Activated CD8-positive, alpha-beta memory T cell treated with anti-CD3 and anti-CD28 coated beads for 36 hours (primary cell): ENCODE data around the gene MAEA. TPM values are rescaled to one million over a fixed set of nuclear protein-coding genes. Genes with fewer than 3 reads are reported as not detected.

Source experiments
- CTCF ChIA-PET: fragments of 350-600 bp; sonication (Branson Sonifier 250); formaldehyde crosslinking; loops from one replicate; lab custom pipeline; 2021; ENCODE audit warnings: antibody characterized with exemption; lab: Charles Lee
- POLR2A ChIA-PET: fragments of 350-600 bp; sonication (Branson Sonifier 250); formaldehyde crosslinking; loops from one replicate; lab custom pipeline; 2021; ENCODE audit warnings: antibody characterized with exemption; lab: Charles Lee
- total RNA-seq, 2 experiments: library from RNA; stranded (reverse); gene quantifications; one replicate each; pipeline ENCODE4 v1.2.3, GENCODE V29; 2021

MAEA gene
- total RNA-seq, 2 experiments from 2014 or later = 54.6 to 57.2 TPM

GRCh38 chr4:1337951-1338751 lies 48.5 kb downstream of the MAEA start:
- CTCF ChIA-PET = interaction anchor here (0.6 kb wide), 2 partner anchors 56 to 370 kb away, joined by 3 read pairs; no protein-coding TSS in a partner anchor
- POLR2A ChIA-PET = no interaction called here

GRCh38 chr4:1338752-1339414 lies 49.2 kb downstream of the MAEA start:
- POLR2A ChIA-PET = no interaction called here
- CTCF ChIA-PET = interaction anchor here (0.6 kb wide), 1 partner anchor 56 kb away, joined by 3 read pairs; no protein-coding TSS in a partner anchor

GRCh38 chr4:1339489-1339888 lies 49.8 kb downstream of the MAEA start:
- POLR2A ChIA-PET = no interaction called here
- CTCF ChIA-PET = no interaction called here

GRCh38 chr4:1340181-1340747 lies 50.6 kb downstream of the MAEA start:
- CTCF ChIA-PET = no interaction called here
- POLR2A ChIA-PET = interaction anchor here (0.6 kb wide), 1 partner anchor 973 kb away, joined by 3 read pairs; no protein-coding TSS in a partner anchor

DNA sequence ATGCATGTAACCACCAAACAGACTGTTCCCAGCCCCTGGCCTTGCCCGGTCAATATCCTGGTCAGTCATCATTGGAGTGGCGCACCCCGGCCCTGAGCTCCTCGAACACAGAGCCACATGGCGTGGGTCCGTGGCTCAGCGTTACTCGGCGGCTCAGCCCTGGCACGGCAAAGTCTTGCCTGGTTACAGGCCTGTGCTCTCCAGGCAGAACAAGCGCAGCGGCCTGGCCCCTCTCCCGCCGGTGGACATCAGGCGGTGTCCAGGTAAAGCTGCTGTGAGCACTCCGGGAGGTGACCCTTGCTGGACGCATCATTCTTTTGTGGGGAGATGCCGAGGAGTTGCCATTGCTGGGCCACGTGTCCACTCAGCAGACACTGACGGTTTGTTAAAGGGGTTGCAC lies 51.2 kb downstream of the MAEA start:
- ChIA-PET POLR2A (no interaction called here), CTCF (no interaction called here)

DNA sequence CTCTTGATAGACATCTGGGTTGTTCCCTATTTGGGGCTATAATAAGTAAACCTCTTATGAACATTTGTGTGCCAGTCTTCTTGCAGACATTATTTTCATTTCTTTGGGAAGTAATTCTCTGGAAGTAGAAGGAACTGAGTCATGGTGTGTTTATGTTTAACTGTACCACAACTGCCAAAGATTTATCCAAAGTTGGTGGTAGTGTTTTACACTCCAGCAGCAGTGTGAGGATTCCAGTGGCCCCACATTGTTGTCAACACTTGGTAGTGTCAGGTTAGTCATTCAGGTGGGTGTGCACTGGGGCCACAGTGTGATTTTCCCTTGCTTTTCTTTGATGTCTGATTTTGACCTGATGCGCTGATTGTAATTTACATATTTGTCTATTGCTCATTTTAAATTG lies 52.3 kb downstream of the MAEA start:
- ChIA-PET POLR2A (no interaction called here), CTCF (no interaction called here)

- POLR2A ChIA-PET = no interaction called here
- CTCF ChIA-PET = interaction anchor here (0.7 to 2.3 kb wide), 4 partner anchors 55 to 679 kb away, joined by 3 to 6 read pairs (median 5); no protein-coding TSS in a partner anchor
Measured at GRCh38 chr4:1344696-1345095, 55.0 kb downstream of the MAEA start.

DNA sequence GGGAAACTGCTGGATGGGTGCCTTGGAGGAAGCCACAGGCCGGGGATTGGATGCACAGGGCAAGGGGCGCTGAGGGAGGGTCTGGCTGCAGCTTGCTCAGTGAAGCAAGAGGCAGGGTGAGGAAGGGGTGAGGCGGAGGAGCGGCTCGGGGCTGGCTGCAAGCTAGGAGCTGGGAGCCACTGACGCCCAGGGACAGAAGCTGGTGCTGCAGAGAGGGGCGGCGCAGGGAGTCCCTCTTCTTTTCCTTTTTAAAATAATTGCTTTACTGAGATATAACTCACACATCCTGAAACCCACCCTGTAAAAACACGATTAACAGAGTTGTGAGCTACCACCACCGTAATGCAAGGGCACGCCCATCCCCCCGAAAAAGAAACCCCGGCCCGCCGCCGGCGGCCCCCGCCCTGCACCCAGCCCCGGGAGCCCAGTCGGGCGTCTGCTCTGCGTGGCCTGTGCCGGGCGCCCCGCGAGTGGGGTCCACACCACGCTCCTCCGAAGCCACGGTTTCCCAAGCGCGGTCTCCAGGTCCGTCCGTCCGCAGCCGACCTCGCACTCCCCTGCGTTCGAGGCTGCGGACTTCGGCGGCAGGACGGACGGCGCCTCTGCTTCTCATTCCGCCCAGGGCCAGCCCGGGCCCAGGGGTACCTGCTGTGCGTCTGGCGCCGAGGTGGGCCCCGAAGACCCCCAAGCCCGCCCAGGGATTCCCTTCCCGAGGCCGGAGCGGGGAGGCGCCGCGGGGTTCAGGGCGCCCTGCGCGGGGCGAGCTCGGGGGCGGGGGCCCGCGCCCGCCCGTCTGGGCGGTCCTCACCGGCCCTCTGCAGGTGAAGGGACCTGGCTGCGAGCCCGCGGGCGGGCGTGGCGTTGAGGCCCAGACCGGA lies 56.5 kb downstream of the MAEA start:
- POLR2A ChIA-PET = interaction anchor here (0.6 to 3.5 kb wide), 5 partner anchors 15 to 171 kb away, joined by 3 to 29 read pairs (median 6); partner anchors contain the start of genes CTBP1 and MAEA
- CTCF ChIA-PET = interaction anchor here (0.7 to 2.3 kb wide), 10 partner anchors 10 to 215 kb away, joined by 3 to 6 read pairs (median 3); partner anchors contain the start of gene MAEA

DNA sequence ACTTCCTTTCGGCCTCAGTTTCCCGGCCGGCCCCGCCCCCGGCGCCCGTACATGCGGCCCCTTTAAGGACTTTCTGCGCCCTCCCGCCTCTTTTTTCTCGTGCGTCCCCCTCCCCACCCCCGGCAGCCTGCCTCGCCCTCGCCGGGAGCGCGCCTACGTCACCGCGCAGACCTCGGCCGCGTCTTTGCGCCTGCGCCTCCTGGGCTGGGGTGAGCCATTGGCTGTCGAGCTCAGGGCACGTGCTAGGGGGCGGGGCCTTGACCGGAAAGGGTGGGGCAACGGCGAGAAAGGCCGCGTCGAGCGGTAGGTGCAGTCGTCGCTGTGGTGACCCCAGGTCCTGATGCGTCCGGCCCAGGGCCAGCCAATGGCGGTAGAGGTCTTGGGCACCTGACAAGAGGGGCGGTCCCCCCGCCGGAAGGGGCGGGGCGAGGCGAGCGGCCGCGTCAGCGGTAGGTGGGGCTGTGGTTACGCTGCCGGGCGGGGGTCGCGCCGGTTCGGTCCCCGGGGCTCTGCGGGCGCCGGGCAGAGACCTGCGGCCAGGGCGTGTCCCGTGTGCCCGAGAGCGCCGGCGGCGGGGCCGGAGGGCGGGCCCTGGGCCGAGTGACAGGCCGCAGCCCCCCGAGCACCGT lies 57.2 kb downstream of the MAEA start, which contains the start of gene UVSSA:
Gene UVSSA, plus strand, starts transcription at position 428 of the 629 bp plus-strand sequence. CDS start 884 bp downstream, outside the sequence.
- ChIA-PET POLR2A (interaction anchor here (1.2 to 3.5 kb wide), 5 partner anchors 38 to 374 kb away, joined by 3 to 29 read pairs (median 6); partner anchors contain the start of genes CTBP1, MAEA, TACC3 and TMEM129), CTCF (interaction anchor here (0.8 to 2.3 kb wide), 8 partner anchors 9 to 216 kb away, joined by 3 to 6 read pairs (median 3); partner anchors contain the start of gene MAEA)

DNA sequence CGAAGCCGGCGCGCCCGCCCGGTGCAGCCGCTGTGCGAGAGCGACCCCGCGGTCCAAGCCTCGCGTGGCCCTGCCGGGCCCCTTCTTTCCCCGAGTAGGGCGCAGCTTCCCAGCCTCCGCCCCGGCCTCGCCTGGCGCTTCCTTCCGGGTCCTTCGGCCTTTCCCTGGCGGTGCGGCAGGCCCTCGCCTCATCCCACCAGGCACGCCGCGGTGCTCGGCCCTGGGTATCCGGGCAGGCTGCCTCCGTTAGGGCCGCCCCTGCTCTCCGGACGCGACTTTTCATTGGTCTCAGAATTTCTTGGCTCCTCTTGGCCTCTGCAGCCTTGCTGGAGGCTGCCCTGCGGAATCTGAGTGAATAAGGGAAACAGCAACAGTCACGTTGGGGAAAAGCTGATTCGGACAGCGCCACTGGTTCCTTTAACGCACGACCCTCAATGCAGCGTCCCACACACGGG lies 57.7 kb downstream of the MAEA start:
- ChIA-PET CTCF (interaction anchor here (1.1 to 2.6 kb wide), 4 partner anchors 9 to 217 kb away, joined by 4 to 6 read pairs (median 5); partner anchors contain the start of gene MAEA), POLR2A (interaction anchor here (0.8 to 3.5 kb wide), 4 partner anchors 55 to 374 kb away, joined by 3 to 29 read pairs (median 3); partner anchors contain the start of genes CTBP1, TACC3 and TMEM129)

DNA sequence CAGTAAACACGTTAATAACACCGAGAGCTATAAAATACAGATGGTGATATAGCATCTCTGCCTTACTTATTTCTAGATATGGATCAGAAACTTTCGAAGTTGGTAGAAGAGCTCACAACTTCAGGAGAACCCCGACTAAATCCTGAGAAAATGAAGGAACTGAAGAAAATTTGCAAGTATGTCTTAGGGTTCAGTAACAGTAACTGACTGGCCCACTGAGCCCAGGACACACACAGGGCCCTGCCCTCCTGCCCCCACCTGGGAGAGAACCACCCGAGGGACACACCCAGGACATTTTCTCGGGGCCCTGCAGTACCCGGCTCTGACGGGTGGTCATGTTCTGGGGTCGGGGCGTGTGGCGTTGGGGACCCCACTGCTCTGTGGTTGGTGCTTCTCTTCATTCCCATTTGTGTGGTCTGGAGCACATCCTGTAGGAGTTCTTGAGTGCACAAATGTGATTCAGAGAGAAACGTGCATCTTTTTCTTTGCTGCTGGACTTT lies 58.4 kb downstream of the MAEA start:
- CTCF ChIA-PET = interaction anchor here (1.2 to 2.6 kb wide), 2 partner anchors 8 to 58 kb away, joined by 5 to 6 read pairs; partner anchors contain the start of gene MAEA

GRCh38 chr4:1348746-1349145 lies 59.1 kb downstream of the MAEA start:
- ChIA-PET CTCF (interaction anchor here (1.5 to 2.6 kb wide), 3 partner anchors 59 to 280 kb away, joined by 3 to 6 read pairs (median 5); partner anchors contain the start of gene MAEA), POLR2A (interaction anchor here (1.0 to 3.5 kb wide), 2 partner anchors 50 to 100 kb away, joined by 3 to 29 read pairs; partner anchors contain the start of gene CTBP1)

More for the DNA sequence above, 58.4 kb downstream of the MAEA start:
- POLR2A ChIA-PET = interaction anchor here (0.8 to 3.5 kb wide), 5 partner anchors 49 to 373 kb away, joined by 3 to 29 read pairs (median 3); partner anchors contain the start of genes CTBP1, TACC3 and TMEM129

DNA sequence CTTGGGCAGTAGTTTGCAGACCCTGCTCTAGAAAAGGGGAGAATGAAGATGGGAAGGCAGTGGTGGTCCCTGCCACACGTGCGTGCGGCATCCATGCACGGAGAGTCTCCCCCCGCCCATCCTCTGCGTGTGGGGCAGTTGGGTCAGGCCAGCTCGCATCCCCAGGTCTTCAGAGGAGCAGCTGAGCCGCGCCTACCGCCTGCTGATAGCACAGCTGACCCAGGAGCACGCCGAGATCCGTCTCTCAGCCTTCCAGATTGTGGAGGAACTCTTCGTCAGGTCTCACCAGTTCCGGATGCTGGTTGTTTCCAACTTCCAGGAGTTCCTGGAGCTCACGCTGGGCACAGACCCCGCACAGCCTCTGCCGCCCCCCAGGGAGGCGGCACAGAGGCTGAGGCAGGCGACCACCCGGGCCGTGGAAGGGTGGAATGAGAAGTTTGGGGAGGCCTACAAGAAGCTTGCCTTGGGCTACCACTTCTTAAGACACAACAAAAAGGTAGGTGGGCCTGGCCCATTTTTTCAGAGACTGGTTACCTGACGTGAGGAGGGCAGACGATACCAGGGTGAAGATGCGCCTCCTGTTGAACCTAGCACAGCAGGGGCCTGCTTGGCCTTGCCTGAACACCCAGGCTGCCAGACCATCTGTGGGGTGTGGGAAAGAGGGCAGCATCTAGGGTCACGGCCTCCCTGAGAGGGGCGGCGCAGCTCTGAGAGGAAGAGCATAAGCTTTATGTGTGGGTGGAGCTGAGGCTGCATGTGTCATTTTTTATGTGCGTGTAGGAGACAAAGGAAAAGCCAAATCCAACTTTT lies 59.9 kb downstream of the MAEA start:
- ChIA-PET CTCF (interaction anchor here (1.5 to 2.6 kb wide), 3 partner anchors 60 to 279 kb away, joined by 3 to 6 read pairs (median 5); partner anchors contain the start of gene MAEA), POLR2A (interaction anchor here (1.0 kb wide), 1 partner anchor 51 kb away, joined by 3 read pairs; no protein-coding TSS in a partner anchor)

GRCh38 chr4:1350169-1350520 lies 60.5 kb downstream of the MAEA start:
- ChIA-PET POLR2A (no interaction called here), CTCF (interaction anchor here (0.8 to 2.6 kb wide), 5 partner anchors 43 to 279 kb away, joined by 3 to 6 read pairs (median 3); partner anchors contain the start of gene MAEA)

DNA sequence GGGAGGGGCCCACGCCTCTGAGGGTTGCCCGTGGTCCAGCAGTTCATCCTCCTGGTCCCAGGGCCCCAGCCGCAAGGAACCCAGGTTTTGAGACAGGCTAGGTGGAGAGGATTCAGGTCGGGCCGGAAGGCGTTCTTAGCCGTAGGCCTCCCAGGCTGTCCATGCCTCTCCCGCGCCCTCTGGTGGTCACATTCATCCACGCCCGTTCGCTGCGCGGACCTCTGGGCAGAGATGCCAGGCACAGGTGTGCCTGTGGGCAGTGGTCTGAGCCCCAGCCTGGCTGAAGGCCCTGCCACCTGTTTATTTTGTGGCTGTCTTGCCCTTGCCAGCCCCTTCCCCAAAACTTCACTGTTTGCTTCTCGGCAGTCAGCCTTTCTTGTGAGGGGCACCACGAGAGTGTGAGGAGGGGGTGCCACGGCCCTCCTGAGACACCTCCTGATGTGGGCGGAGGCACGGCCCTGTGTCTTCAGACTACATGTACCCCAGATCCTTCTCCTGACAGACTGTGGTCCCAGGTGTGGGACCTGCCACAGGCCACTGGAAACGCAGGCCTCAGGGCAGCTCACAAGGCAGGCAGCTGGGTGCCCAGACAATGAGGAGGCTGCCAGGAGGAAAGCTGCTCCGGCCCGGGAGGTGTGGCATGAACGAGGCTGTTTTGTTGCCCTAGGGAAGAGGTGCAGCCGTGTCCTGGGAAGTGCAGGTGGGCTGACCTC lies 62.3 kb downstream of the MAEA start:
- CTCF ChIA-PET = interaction anchor here (1.6 to 1.8 kb wide), 3 partner anchors 184 to 277 kb away, joined by 3 to 10 read pairs (median 6); no protein-coding TSS in a partner anchor
- POLR2A ChIA-PET = no interaction called here
